H1 (cell line): Measurements from ENCODE around the gene SH3GL2. TPM values are rescaled to one million over a fixed set of nuclear protein-coding genes. Genes with fewer than 3 reads are reported as not detected.

Experiments used
- CTCF ChIA-PET: fragments of 300-600 bp; sonication (Branson Sonifier 250); formaldehyde crosslinking; loops from one replicate; lab custom pipeline; 2021; ENCODE audit not compliant: partially characterized antibody; lab: Charles Lee
- POLR2A ChIA-PET: fragments of 300-600 bp; sonication (Branson Sonifier 250); formaldehyde crosslinking; loops from one replicate; lab custom pipeline; 2021; ENCODE audit warnings: inconsistent platforms; ENCODE audit not compliant: partially characterized antibody; lab: Charles Lee
- DNase-seq, 2 experiments: peaks; one replicate each; pipeline versions ENCODE4 v3.0.0 to v3.0.0-alpha.2; 2010 to 2022; ENCODE audit warnings: low spot score in 2 of 2, low read depth in 1 of 2, mixed read lengths in 1 of 2
- FAIRE-seq: peaks from 2 replicates; lab custom pipeline; 2011; peaks lifted over from hg19 to GRCh38; lab: Jason Lieb, UNC
- H2AFZ ChIP-seq: 2 replicates; pipeline ENCODE4 v1.8.1; 2012; ENCODE audit warnings: low read length, inconsistent platforms
- H2AK5ac ChIP-seq: 2 replicates; pipeline ENCODE4 v1.6.1; 2013; ENCODE audit warnings: low read depth, low read length
- H2BK120ac ChIP-seq: replicated peaks from 2 replicates; pipeline ENCODE3; 2013; ENCODE audit warnings: low read depth, low read length, inconsistent platforms
- H2BK12ac ChIP-seq: 2 replicates; pipeline ENCODE4 v1.6.1; 2013; ENCODE audit warnings: low read depth, low read length
- H2BK15ac ChIP-seq: 2 replicates; pipeline ENCODE4 v1.6.1; 2013; ENCODE audit warnings: low read length
- H2BK20ac ChIP-seq: 2 replicates; pipeline ENCODE4 v1.6.1; 2013; ENCODE audit warnings: low read length
- H2BK5ac ChIP-seq: 2 replicates; pipeline ENCODE4 v1.6.1; 2013; ENCODE audit warnings: low read depth, low read length
- H3K14ac ChIP-seq: 2 replicates; pipeline ENCODE4 v1.6.1; 2013; ENCODE audit warnings: inconsistent platforms; ENCODE audit not compliant: insufficient read length
- H3K18ac ChIP-seq: 2 replicates; pipeline ENCODE4 v1.6.1; 2013; ENCODE audit warnings: low read length; ENCODE audit errors: extremely low read depth
- H3K23ac ChIP-seq: 2 replicates; pipeline ENCODE4 v1.6.1; 2013; ENCODE audit warnings: inconsistent platforms; ENCODE audit not compliant: insufficient read length
- H3K23me2 ChIP-seq: 2 replicates; pipeline ENCODE4 v1.6.1; 2013; ENCODE audit warnings: low read depth, low read length
- H3K27ac ChIP-seq: 2 replicates; pipeline ENCODE4 v1.6.1; 2011; ENCODE audit warnings: low read depth, low read length, inconsistent platforms
- H3K27me3 ChIP-seq, 4 experiments: replicated peaks in 1 of 4; 1 replicate in 1 of 4; 2 replicates in 3 of 4; pipeline versions ENCODE4 v1.6.1 to v1.8.1; 2011 to 2013; ENCODE audit warnings: low read length in 3 of 4, mild to moderate bottlenecking in 3 of 4, inconsistent platforms in 2 of 4, mixed read lengths in 2 of 4, moderate library complexity in 1 of 4; ENCODE audit not compliant: control insufficient read depth in 3 of 4, insufficient read depth in 3 of 4; ENCODE audit errors: extremely low read depth in 1 of 4
- H3K36me3 ChIP-seq, 4 experiments: 2 replicates each; pipeline versions ENCODE4 v1.6.1 to v1.8.1; 2011 to 2013; ENCODE audit warnings: mild to moderate bottlenecking in 4 of 4, low read length in 3 of 4, moderate library complexity in 2 of 4, control low read depth in 1 of 4, inconsistent platforms in 1 of 4; ENCODE audit not compliant: insufficient read depth in 4 of 4, control insufficient read depth in 2 of 4
- H3K4ac ChIP-seq: replicated peaks from 2 replicates; pipeline ENCODE3; 2013; ENCODE audit warnings: low read length, low read depth, mixed read lengths, inconsistent platforms; ENCODE audit not compliant: insufficient read length
- H3K4me1 ChIP-seq, 4 experiments: replicated peaks in 1 of 4; 1 replicate in 1 of 4; 2 replicates in 3 of 4; pipeline versions ENCODE4 v1.6.1 to v1.8.1; 2011 to 2013; ENCODE audit warnings: low read length in 3 of 4, inconsistent platforms in 2 of 4, mixed read lengths in 1 of 4; ENCODE audit not compliant: insufficient read depth in 4 of 4, control insufficient read depth in 3 of 4
- H3K4me2 ChIP-seq, 2 experiments: 2 replicates each; pipeline versions ENCODE4 v1.6.1 to v1.8.1; 2011 to 2013; ENCODE audit warnings: low read depth in 2 of 2, low read length in 2 of 2, control low read depth in 1 of 2, inconsistent platforms in 1 of 2, mild to moderate bottlenecking in 1 of 2; ENCODE audit not compliant: insufficient read depth in 1 of 2
- H3K4me3 ChIP-seq, 4 experiments: fragments of 200-600, 300-600 bp in 1 of 4; sonication (generic), shearing (Covaris generic), sonication (Bioruptor Twin) in 1 of 4; 2 replicates each; pipeline versions ENCODE4 v1.5.1 to v1.8.1; 2011 to 2016; ENCODE audit warnings: low read length in 4 of 4, low read depth in 3 of 4, control low read depth in 2 of 4, inconsistent platforms in 2 of 4, mild to moderate bottlenecking in 2 of 4, mixed read lengths in 1 of 4, moderate library complexity in 1 of 4; ENCODE audit not compliant: insufficient read depth in 2 of 4; ENCODE audit errors: extremely low read depth in 1 of 4
- H3K56ac ChIP-seq: replicated peaks from 2 replicates; pipeline ENCODE3; 2013; ENCODE audit warnings: low read depth, mild to moderate bottlenecking, mixed read lengths, low read length, inconsistent platforms; ENCODE audit not compliant: insufficient read length
- H3K79me1 ChIP-seq: 2 replicates; pipeline ENCODE4 v1.6.1; 2013; ENCODE audit warnings: low read depth, low read length, control low read depth
- H3K79me2 ChIP-seq, 2 experiments: 2 replicates each; pipeline versions ENCODE4 v1.6.1 to v1.8.1; 2012 to 2013; ENCODE audit warnings: low read length in 2 of 2, mild to moderate bottlenecking in 2 of 2, inconsistent platforms in 1 of 2; ENCODE audit not compliant: insufficient read depth in 2 of 2, control insufficient read depth in 1 of 2
- H3K9ac ChIP-seq, 4 experiments: replicated peaks in 1 of 4; 1 replicate in 1 of 4; 2 replicates in 3 of 4; pipeline versions ENCODE4 v1.6.1 to v1.8.1; 2011 to 2013; ENCODE audit warnings: low read depth in 3 of 4, low read length in 3 of 4, control low read depth in 2 of 4, mild to moderate bottlenecking in 2 of 4, moderate library complexity in 2 of 4, inconsistent platforms in 1 of 4; ENCODE audit errors: extremely low read depth in 1 of 4
- H3K9me3 ChIP-seq, 2 experiments: 2 replicates each; pipeline versions ENCODE4 v1.6.1 to v1.8.1; 2012 to 2013; ENCODE audit warnings: mild to moderate bottlenecking in 2 of 2, moderate library complexity in 2 of 2, control low read depth in 1 of 2, inconsistent platforms in 1 of 2, low read depth in 1 of 2, low read length in 1 of 2, mixed read lengths in 1 of 2; ENCODE audit not compliant: insufficient read depth in 2 of 2
- H4K20me1 ChIP-seq, 2 experiments: replicated peaks in 1 of 2; 2 replicates each; pipeline versions ENCODE3 to v1.8.1; 2011 to 2013; ENCODE audit warnings: inconsistent platforms in 2 of 2, low read length in 2 of 2, mild to moderate bottlenecking in 1 of 2; ENCODE audit not compliant: insufficient read depth in 2 of 2, control insufficient read depth in 1 of 2
- H4K5ac ChIP-seq: 2 replicates; pipeline ENCODE4 v1.6.1; 2013; ENCODE audit warnings: low read length, low read depth, mixed read lengths, inconsistent platforms; ENCODE audit not compliant: insufficient read length
- H4K8ac ChIP-seq: 2 replicates; pipeline ENCODE4 v1.8.0; 2013; ENCODE audit warnings: mild to moderate bottlenecking, moderate library complexity, low read length, inconsistent platforms; ENCODE audit not compliant: insufficient read depth; ENCODE audit errors: extremely low read depth
- H4K91ac ChIP-seq: replicated peaks from 2 replicates; pipeline ENCODE3; 2013; ENCODE audit warnings: low read length, mixed read lengths, inconsistent platforms; ENCODE audit not compliant: insufficient read length
- CTCF ChIP-seq, 3 experiments: IDR thresholded peaks; 1 replicate in 2 of 3; 2 replicates in 1 of 3; pipeline versions ENCODE4 v1.5.1 to v1.6.1; 2011; ENCODE audit warnings: low read length in 3 of 3, mild to moderate bottlenecking in 3 of 3, inconsistent platforms in 2 of 3, low read depth in 1 of 3, moderate library complexity in 1 of 3; ENCODE audit not compliant: insufficient read depth in 1 of 3; ENCODE audit errors: control extremely low read depth in 1 of 3
- KDM1A ChIP-seq: fragments of 200-600, 300-600 bp; sonication (generic); IDR thresholded peaks from 2 replicates; pipeline ENCODE4 v1.7.1; 2016; ENCODE audit warnings: mild to moderate bottlenecking, low read length, borderline replicate concordance
- MAX ChIP-seq: IDR thresholded peaks from 2 replicates; pipeline ENCODE4 v1.6.1; 2012; ENCODE audit warnings: inconsistent platforms
- POLR2A ChIP-seq, 2 experiments: IDR thresholded peaks; 1 replicate in 1 of 2; 2 replicates in 1 of 2; pipeline ENCODE4 v1.6.1; 2011; ENCODE audit warnings: low read depth in 2 of 2, low read length in 2 of 2, mild to moderate bottlenecking in 2 of 2; ENCODE audit errors: control extremely low read depth in 1 of 2
- POU5F1 ChIP-seq: IDR thresholded peaks from 2 replicates; pipeline ENCODE4 v1.6.1; 2011; ENCODE audit warnings: low read depth, mild to moderate bottlenecking, low read length, moderate library complexity
- SAP30 ChIP-seq: fragments of 300-600 bp; sonication (generic); IDR thresholded peaks from 2 replicates; pipeline ENCODE4 v1.7.1; 2012; ENCODE audit warnings: low read length, moderate library complexity, mild to moderate bottlenecking, inconsistent platforms; ENCODE audit not compliant: insufficient read depth, insufficient replicate concordance
- USF2 ChIP-seq: IDR thresholded peaks from 2 replicates; pipeline ENCODE4 v1.6.1; 2011; ENCODE audit warnings: low read length, improper control_type of control experiment
- WGBS, 2 experiments: shearing (Covaris generic) in 1 of 2; methylation state at CpG; one replicate each; pipeline versions ENCODE4 v1.1.6 to v1.1.7; 2013 to 2015; ENCODE audit warnings: low lambda C conversion rate in 2 of 2, mixed read lengths in 2 of 2, inconsistent platforms in 1 of 2, low coverage in 1 of 2, missing lambda C conversion rate in 1 of 2; ENCODE audit not compliant: insufficient replicate concordance in 2 of 2, insufficient coverage in 1 of 2, insufficient read length in 1 of 2; ENCODE audit errors: extremely low coverage in 1 of 2, missing lambda C conversion rate in 1 of 2; 5-methylcytosine and 5-hydroxymethylcytosine counted together
- polyA plus RNA-seq, 7 experiments: library from polyadenylated mRNA; depleted of rRNA in 3 of 7; stranded (reverse) in 5 of 7; unstranded in 2 of 7; fragments of >200 nt in 5 of 7; fragments of 200-250 nt in 2 of 7; gene quantifications; 1 replicate in 5 of 7; 2 replicates in 1 of 7; 4 replicates in 1 of 7; pipeline versions ENCODE4 v1.2.1 to v1.2.3, GENCODE V29; 2011 to 2013; ENCODE audit warnings: missing spikeins in 2 of 7, mixed read lengths in 2 of 7
- total RNA-seq: library from RNA; stranded (reverse); fragmentation: NEBNext Ultra II Directional; extraction: Animal tissue kit (Norgen Biotek cat#: 25700); gene quantifications from 2 replicates; pipeline ENCODE4 v1.2.1, GENCODE V29; 2021

Gene SH3GL2
- total and polyA plus RNA-seq, 2 of the 8 experiments (the other 6 are each of a cell fraction or from before 2014, with no cell fraction given), result 4.7 to 5.3 TPM

- H4K8ac ChIP-seq, result no peak overlapping the region
- no peaks in the 10 kb centered on the region for H3K4me1 ChIP-seq
- no peak overlapping the region for H2BK20ac ChIP-seq
- no peak overlapping the region for H3K56ac ChIP-seq
- no peak overlapping the region for H3K27ac ChIP-seq
- H3K27me3 ChIP-seq, result no peaks in the 10 kb centered on the region
- no peak overlapping the region for H3K4me3 ChIP-seq
- no peaks in the 10 kb centered on the region for H3K36me3 ChIP-seq
- H3K18ac ChIP-seq, result no peak overlapping the region
- H3K79me1 ChIP-seq, result no peaks in the 10 kb centered on the region
- no peak overlapping the region for H2BK15ac ChIP-seq
- H3K23ac ChIP-seq, result no peak overlapping the region
- no peak overlapping the region for H2AFZ ChIP-seq
- H2BK12ac ChIP-seq, result no peak overlapping the region
- FAIRE-seq, result no peak
- DNase-seq, result no peak
- no peak overlapping the region for H3K4me2 ChIP-seq
- H2AK5ac ChIP-seq, result no peak overlapping the region
- CTCF ChIA-PET, result interaction anchor here (0.6 to 1.6 kb wide), 5 partner anchors 12 to 234 kb away, joined by 3 to 4 read pairs (median 3); no protein-coding TSS in a partner anchor
- H4K5ac ChIP-seq, result no peak overlapping the region
- H3K9ac ChIP-seq, result no peak overlapping the region
- H3K9me3 ChIP-seq, result no peaks in the 10 kb centered on the region
- no peak overlapping the region for H2BK120ac ChIP-seq
- 69% methylated on average over 5 of the region's 6 CpGs; no CpG with 5 or more reads in 1 of the 2 experiments for WGBS, 2 experiments
- H3K79me2 ChIP-seq, result no peaks in the 10 kb centered on the region
- H3K4ac ChIP-seq, result no peak overlapping the region
- POLR2A ChIA-PET, result no interaction called here
- H4K91ac ChIP-seq, result no peak overlapping the region
- H2BK5ac ChIP-seq, result no peak overlapping the region
- no peaks in the 10 kb centered on the region for H4K20me1 ChIP-seq
- H3K14ac ChIP-seq, result no peak overlapping the region
- no peaks in the 10 kb centered on the region for H3K23me2 ChIP-seq
- TF ChIP-seq KDM1A (no peak), CTCF (IDR thresholded peaks at IDR 0.05; ENCODE audit: control extremely low read depth in 1 of 3, insufficient read depth in 1 of 3, low read depth in 1 of 3, low read length in 3 of 3) (no peak), USF2 (no peak), POU5F1 (no peak), SAP30 (no peak), POLR2A (IDR thresholded peaks at IDR 0.05; ENCODE audit: control extremely low read depth in 1 of 2, low read depth in 2 of 2, low read length in 2 of 2) (no peak), MAX (no peak)
These were observed 183.3 kb downstream of the SH3GL2 start for GRCh38 chr9:17761984-17762676.
